Peyer's patch (tissue), 4 donors: ENCODE measurements around the gene GPR84.

ENCODE experiments used
- CTCF ChIP-seq, 6 experiments: fragments of 450-650 bp in 4 of 6; fragments of 200-600 bp in 2 of 6; sonication (generic) in 1 of 6; IDR thresholded peaks; one replicate each; pipeline ENCODE4 v1.5.1; 2017 to 2019; ENCODE audit warnings: antibody characterized with exemption in 6 of 6, mild to moderate bottlenecking in 3 of 6, moderate library complexity in 1 of 6
- POLR2A ChIP-seq, 2 donors: fragments of 450-650 bp; IDR thresholded peaks; one replicate each; pipeline ENCODE4 v1.5.1; 2017; ENCODE audit warnings: antibody characterized with exemption in 2 of 2, mild to moderate bottlenecking in 2 of 2, moderate library complexity in 2 of 2

- TF ChIP-seq CTCF (IDR thresholded peaks at IDR 0.05) = no peak
- TF ChIP-seq POLR2A (IDR thresholded peaks at IDR 0.05) = no peak
Observed at GRCh38 chr12:54364413-54364812, at the start of gene GPR84.
